PC-3 (cell line): ENCODE measurements around the gene MAPK7. TPM values are rescaled to one million over a fixed set of nuclear protein-coding genes. Genes with fewer than 3 reads are reported as not detected.

Experiments
- ATAC-seq: fragments of 200-7000 bp; cut with Tn5 transposase; 2 replicates; pipeline ENCODE4 v1.9.1; 2020; ENCODE audit warnings: mild to moderate bottlenecking, moderate library complexity
- BruUV-seq: library from RNA; stranded (reverse); fragments of 400-500 nt; replicated peaks from 2 replicates; lab custom pipeline; 2021; lab: Mats Ljungman, UMichigan
- CTCF ChIA-PET: fragments of 300-600 bp; sonication (Branson Sonifier 250); formaldehyde crosslinking; loops from one replicate; lab custom pipeline; 2022; ENCODE audit warnings: antibody characterized with exemption; lab: Charles Lee
- POLR2A ChIA-PET: fragments of 300-600 bp; sonication (Branson Sonifier 250); formaldehyde crosslinking; loops from one replicate; lab custom pipeline; 2022; ENCODE audit warnings: antibody characterized with exemption; ENCODE audit not compliant: unreplicated experiment; lab: Charles Lee
- DNase-seq: peaks from one replicate; pipeline ENCODE4 v3.0.0-alpha.2; 2015
- H2AFZ ChIP-seq: fragments of 300-600 bp; sonication (generic); 2 replicates; pipeline ENCODE4 v1.6.0; 2016; ENCODE audit warnings: antibody characterized with exemption, low read length
- H3F3A ChIP-seq: fragments of 300-600 bp; sonication (generic); one replicate; pipeline ENCODE4 v1.6.0; 2017; ENCODE audit warnings: antibody characterized with exemption, low read length, control low read depth, mild to moderate bottlenecking; ENCODE audit not compliant: unreplicated experiment
- H3K27ac ChIP-seq: fragments of 300-600 bp; sonication (generic); 2 replicates; pipeline ENCODE4 v1.5.1; 2016; ENCODE audit warnings: mild to moderate bottlenecking, low read length
- H3K27me3 ChIP-seq: fragments of 300-600 bp; sonication (generic); 2 replicates; pipeline ENCODE4 v1.6.1; 2016; ENCODE audit warnings: low read length, mixed read lengths
- H3K36me3 ChIP-seq: fragments of 300-600 bp; sonication (generic); 2 replicates; pipeline ENCODE4 v1.6.1; 2016; ENCODE audit warnings: low read depth, mixed run types, low read length, mixed read lengths
- H3K4me1 ChIP-seq: fragments of 300-600 bp; sonication (generic); 2 replicates; pipeline ENCODE4 v1.5.1; 2016; ENCODE audit warnings: low read length; ENCODE audit not compliant: insufficient read depth
- H3K4me2 ChIP-seq: fragments of 300-600 bp; sonication (generic); 2 replicates; pipeline ENCODE4 v1.6.0; 2016; ENCODE audit warnings: low read length
- H3K4me3 ChIP-seq: fragments of 300-600 bp; sonication (generic); 2 replicates; pipeline ENCODE4 v1.5.1; 2016; ENCODE audit warnings: mild to moderate bottlenecking, low read length, mixed read lengths
- H3K79me2 ChIP-seq: fragments of 300-600 bp; sonication (generic); 2 replicates; pipeline ENCODE4 v1.6.1; 2017; ENCODE audit warnings: low read length, mixed read lengths
- H3K9ac ChIP-seq: fragments of 300-600 bp; sonication (generic); 2 replicates; pipeline ENCODE4 v1.6.0; 2016; ENCODE audit warnings: mild to moderate bottlenecking, low read length
- H3K9me2 ChIP-seq: fragments of 300-600 bp; sonication (generic); replicated peaks from 2 replicates; pipeline ENCODE4 v1.6.1; 2016; ENCODE audit warnings: mixed run types, low read length, mixed read lengths
- H3K9me3 ChIP-seq: fragments of 300-600 bp; sonication (generic); 2 replicates; pipeline ENCODE4 v1.6.1; 2016; ENCODE audit warnings: low read length, mixed read lengths
- H4K20me1 ChIP-seq: fragments of 300-600 bp; sonication (generic); 2 replicates; pipeline ENCODE4 v1.6.1; 2016; ENCODE audit warnings: low read length, mixed read lengths
- CTCF ChIP-seq: fragments of 300-600 bp; sonication (generic); conservative IDR thresholded peaks from 2 replicates; pipeline ENCODE4 v1.5.1; 2017; ENCODE audit warnings: antibody characterized with exemption, low read depth, mild to moderate bottlenecking, low read length
- EZH2 ChIP-seq: fragments of 300-600 bp; sonication (generic); IDR thresholded peaks from one replicate; pipeline ENCODE4 v1.6.1; 2017; ENCODE audit warnings: antibody characterized with exemption, mild to moderate bottlenecking, low read length; ENCODE audit not compliant: unreplicated experiment
- EZH2phosphoT487 ChIP-seq: fragments of 300-600 bp; sonication (generic); IDR thresholded peaks from 2 replicates; pipeline ENCODE4 v1.6.1; 2018; ENCODE audit warnings: mild to moderate bottlenecking, antibody characterized with exemption, low read length, borderline replicate concordance
- intact Hi-C: fragments of 100-400 bp; cut with micrococcal nuclease; formaldehyde crosslinking; loops from 2 replicates; pipeline ENCODE4 v1.9.0; 2023
- total RNA-seq: library from RNA; depleted of rRNA; stranded (reverse); fragments of >200 nt; gene quantifications from 2 replicates; pipeline ENCODE4 v1.2.3, GENCODE V29; 2014

MAPK7 gene
- total RNA-seq, 1 experiment from 2014 or later = 9.8 TPM

GRCh38 chr17:19336938-19337711 lies 41.2 kb upstream of the MAPK7 start:
- Histone ChIP-seq H3K79me2 (no peaks in the 10 kb centered on the region), H3K4me2 (no peak overlapping the region), H3K9me2 (no peaks in the 10 kb centered on the region), H3K4me3 (no peak overlapping the region), H3K27ac (no peak overlapping the region), H3K9ac (no peak overlapping the region), H3K27me3 (no peaks in the 10 kb centered on the region), H2AFZ (no peak overlapping the region), H4K20me1 (no peaks in the 10 kb centered on the region), H3F3A (no peaks in the 10 kb centered on the region), H3K9me3 (no peaks in the 10 kb centered on the region), H3K36me3 (no peaks in the 10 kb centered on the region), H3K4me1 (no peaks in the 10 kb centered on the region)
- BruUV-seq = no TSS peak
- DNase-seq = no peak
- CTCF ChIA-PET = no interaction called here
- POLR2A ChIA-PET = no interaction called here
- TF ChIP-seq EZH2phosphoT487 (no peak), EZH2 (no peak), CTCF (no peak)
- no peak for ATAC-seq
- intact Hi-C loops = no loop called here

GRCh38 chr17:19337712-19338023 lies 40.6 kb upstream of the MAPK7 start:
- Histone ChIP-seq H3F3A (no peaks in the 10 kb centered on the region), H3K36me3 (no peaks in the 10 kb centered on the region), H2AFZ (no peak overlapping the region), H3K4me3 (no peak overlapping the region), H4K20me1 (no peaks in the 10 kb centered on the region), H3K4me1 (no peaks in the 10 kb centered on the region), H3K79me2 (no peaks in the 10 kb centered on the region), H3K4me2 (no peak overlapping the region), H3K27me3 (no peaks in the 10 kb centered on the region), H3K9ac (no peak overlapping the region), H3K9me2 (no peaks in the 10 kb centered on the region), H3K27ac (no peak overlapping the region), H3K9me3 (no peaks in the 10 kb centered on the region)
- BruUV-seq = no TSS peak
- intact Hi-C loops = no loop called here
- no peak for TF ChIP-seq EZH2
- TF ChIP-seq CTCF = no peak
- TF ChIP-seq EZH2phosphoT487 = no peak
- peak; percentile 27 for ATAC-seq
- ChIA-PET CTCF (no interaction called here), POLR2A (no interaction called here)
- DNase-seq = no peak
